Measurements from ENCODE around the gene SBK1. TPM values are rescaled to one million over a fixed set of nuclear protein-coding genes. Genes with fewer than 3 reads are reported as not detected.

Gene SBK1
- total RNA-seq, 1 donor, result not detected

Small RNA genes within 50 kb of the gene (small RNA-seq; reads per million reads assigned to genes)
- not detected for gene AC138904.2

Other genes starting within 250 kb of the SBK1 start
- not detected in 2 replicates for gene GSG1L, start 228.8 kb upstream of the SBK1 start, total RNA-seq
- gene XPO6, start 80.6 kb upstream of the SBK1 start, total RNA-seq, result 105 and 111 TPM in 2 replicates
- not detected in 2 replicates for gene NPIPB6, start 71.0 kb downstream of the SBK1 start, total RNA-seq
- gene EIF3CL, start 111.3 kb downstream of the SBK1 start, total RNA-seq, result 50.5 and 75.7 TPM in 2 replicates
- not detected in 2 replicates for gene NPIPB7, start 179.8 kb downstream of the SBK1 start, total RNA-seq
- 17.1 and 19.0 TPM in 2 replicates for gene CLN3, start 199.5 kb downstream of the SBK1 start, total RNA-seq
- not detected in 2 replicates for gene APOBR, start 202.1 kb downstream of the SBK1 start, total RNA-seq
- gene IL27, start 214.3 kb downstream of the SBK1 start, total RNA-seq, result not detected in 2 replicates
- gene NUPR1, start 246.4 kb downstream of the SBK1 start, total RNA-seq, result 8.2 and 27.7 TPM in 2 replicates